8988T (cell line): Measurements from ENCODE around the gene MAP7D3.
"Not testable (repeated sequence)": the region's sequence is repeated elsewhere in the genome, so short reads cannot be mapped to it uniquely, and the experiment has no call there.

Experiments used
- DNase-seq: peaks from one replicate; pipeline ENCODE4 v3.0.0; 2011

MAP7D3 gene

GRCh38 chrX:136251041-136251991 is at the start of gene MAP7D3:
TSS of gene MAP7D3 (minus strand) at chrX:136251400. CDS start at chrX:136251358, 42 bp downstream.
- no peak for DNase-seq

GRCh38 chrX:136300721-136301120 is 49.5 kb upstream of the MAP7D3 start, which contains the start of gene ADGRG4:
TSS of gene ADGRG4 (plus strand) at chrX:136300963. CDS start at chrX:136308778, 7,815 bp downstream.
- not testable (repeated sequence) for DNase-seq

- no peak for DNase-seq
Measured at GRCh38 chrX:136295380-136295779, 44.2 kb upstream of the MAP7D3 start.

- no peak for DNase-seq
Measured at GRCh38 chrX:136292656-136293055, 41.5 kb upstream of the MAP7D3 start.

GRCh38 chrX:136291824-136292223 is 40.6 kb upstream of the MAP7D3 start:
- no peak for DNase-seq

GRCh38 chrX:136286375-136286774 is 35.2 kb upstream of the MAP7D3 start:
- not testable (repeated sequence) for DNase-seq

GRCh38 chrX:136275553-136275952 is 24.4 kb upstream of the MAP7D3 start:
- DNase-seq: no peak

GRCh38 chrX:136273986-136274385 is 22.8 kb upstream of the MAP7D3 start:
- no peak for DNase-seq

GRCh38 chrX:136272325-136272724 is 21.1 kb upstream of the MAP7D3 start:
- DNase-seq: no peak

GRCh38 chrX:136271300-136271699 is 20.1 kb upstream of the MAP7D3 start:
- DNase-seq: no peak

- no peak for DNase-seq
Measured at GRCh38 chrX:136269921-136270320, 18.7 kb upstream of the MAP7D3 start.

GRCh38 chrX:136268051-136269048 is 17.1 kb upstream of the MAP7D3 start:
- DNase-seq: no peak

- no peak for DNase-seq
Measured at GRCh38 chrX:136266828-136267227, 15.6 kb upstream of the MAP7D3 start.

- no peak for DNase-seq
Measured at GRCh38 chrX:136262812-136263315, 11.7 kb upstream of the MAP7D3 start.

GRCh38 chrX:136262243-136262642 is 11.0 kb upstream of the MAP7D3 start:
- DNase-seq: no peak

- DNase-seq: no peak
Measured at GRCh38 chrX:136261321-136261720, 10.1 kb upstream of the MAP7D3 start.

GRCh38 chrX:136260776-136261175 is 9.6 kb upstream of the MAP7D3 start:
- no peak for DNase-seq

GRCh38 chrX:136259543-136259942 is 8.3 kb upstream of the MAP7D3 start:
- no peak for DNase-seq

GRCh38 chrX:136258951-136259350 is 7.8 kb upstream of the MAP7D3 start:
- no peak for DNase-seq

- no peak for DNase-seq
Measured at GRCh38 chrX:136256026-136256425, 4.8 kb upstream of the MAP7D3 start.

GRCh38 chrX:136255541-136255940 is 4.3 kb upstream of the MAP7D3 start:
- no peak for DNase-seq

GRCh38 chrX:136250191-136251040 is 784 bp downstream of the MAP7D3 start:
- DNase-seq: no peak
